Adrenal gland (tissue), 5 donors: ENCODE data around the gene ZCCHC7.

ENCODE experiments used
- POLR2A ChIP-seq, 2 donors: fragments of 450-650 bp; IDR thresholded peaks; one replicate each; pipeline ENCODE4 v1.6.1; 2017; ENCODE audit warnings: antibody characterized with exemption in 2 of 2, mild to moderate bottlenecking in 2 of 2, moderate library complexity in 1 of 2
- TF ChIP-seq, protein P1 (sequence below), 6 experiments: fragments of 450-650 bp in 4 of 6; fragments of 200-600 bp in 2 of 6; sonication (generic) in 1 of 6; IDR thresholded peaks; 1 replicate in 5 of 6; 2 replicates in 1 of 6; pipeline versions ENCODE4 v1.5.1 to v1.8.0; 2016 to 2021; ENCODE audit warnings: antibody characterized with exemption in 6 of 6, mild to moderate bottlenecking in 2 of 6, moderate library complexity in 1 of 6
- donor health status: DM: no; HTN: no; CAD: no.

GRCh38 chr9:37342493-37342892 lies 222.1 kb downstream of the ZCCHC7 start:
- TF ChIP-seq, protein P1, sequence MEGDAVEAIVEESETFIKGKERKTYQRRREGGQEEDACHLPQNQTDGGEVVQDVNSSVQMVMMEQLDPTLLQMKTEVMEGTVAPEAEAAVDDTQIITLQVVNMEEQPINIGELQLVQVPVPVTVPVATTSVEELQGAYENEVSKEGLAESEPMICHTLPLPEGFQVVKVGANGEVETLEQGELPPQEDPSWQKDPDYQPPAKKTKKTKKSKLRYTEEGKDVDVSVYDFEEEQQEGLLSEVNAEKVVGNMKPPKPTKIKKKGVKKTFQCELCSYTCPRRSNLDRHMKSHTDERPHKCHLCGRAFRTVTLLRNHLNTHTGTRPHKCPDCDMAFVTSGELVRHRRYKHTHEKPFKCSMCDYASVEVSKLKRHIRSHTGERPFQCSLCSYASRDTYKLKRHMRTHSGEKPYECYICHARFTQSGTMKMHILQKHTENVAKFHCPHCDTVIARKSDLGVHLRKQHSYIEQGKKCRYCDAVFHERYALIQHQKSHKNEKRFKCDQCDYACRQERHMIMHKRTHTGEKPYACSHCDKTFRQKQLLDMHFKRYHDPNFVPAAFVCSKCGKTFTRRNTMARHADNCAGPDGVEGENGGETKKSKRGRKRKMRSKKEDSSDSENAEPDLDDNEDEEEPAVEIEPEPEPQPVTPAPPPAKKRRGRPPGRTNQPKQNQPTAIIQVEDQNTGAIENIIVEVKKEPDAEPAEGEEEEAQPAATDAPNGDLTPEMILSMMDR (IDR thresholded peaks at IDR 0.05) = no peak
- no peak for TF ChIP-seq POLR2A (IDR thresholded peaks at IDR 0.05)
